Hepatocyte (in vitro differentiated cells): ENCODE results near the gene PPP6C. TPM values are rescaled to one million over a fixed set of nuclear protein-coding genes. Genes with fewer than 3 reads are reported as not detected.
"Not testable (repeated sequence)": the region's sequence is repeated elsewhere in the genome, so short reads cannot be mapped to it uniquely, and the experiment has no call there.

Experiments
- DNase-seq: peaks from one replicate; pipeline ENCODE4 v3.0.0-alpha.2; 2016; ENCODE audit warnings: low spot score
- H2AFZ ChIP-seq: fragments of 200-600 bp; sonication (generic); 2 replicates; pipeline ENCODE4 v1.6.0; 2016; ENCODE audit warnings: antibody characterized with exemption, mild to moderate bottlenecking
- H3K27ac ChIP-seq: fragments of 200-600 bp; sonication (generic); 2 replicates; pipeline ENCODE4 v1.5.1; 2016; ENCODE audit warnings: mild to moderate bottlenecking
- H3K27me3 ChIP-seq: fragments of 200-600 bp; sonication (generic); 2 replicates; pipeline ENCODE4 v1.6.1; 2016
- H3K36me3 ChIP-seq: fragments of 200-600 bp; sonication (generic); replicated peaks from 2 replicates; pipeline ENCODE4 v1.5.1; 2016; ENCODE audit warnings: low read depth; ENCODE audit not compliant: insufficient read depth
- H3K4me1 ChIP-seq: fragments of 200-600 bp; sonication (generic); 2 replicates; pipeline ENCODE4 v1.5.1; 2016; ENCODE audit warnings: mild to moderate bottlenecking, moderate library complexity; ENCODE audit not compliant: insufficient read depth
- H3K4me2 ChIP-seq: fragments of 200-600 bp; sonication (generic); 2 replicates; pipeline ENCODE4 v1.6.0; 2016
- H3K4me3 ChIP-seq: fragments of 200-600 bp; sonication (generic); 2 replicates; pipeline ENCODE4 v1.5.1; 2016; ENCODE audit warnings: mild to moderate bottlenecking
- H3K79me2 ChIP-seq: fragments of 200-600 bp; sonication (generic); 2 replicates; pipeline ENCODE4 v1.6.0; 2017; ENCODE audit warnings: mild to moderate bottlenecking
- H3K9me2 ChIP-seq: fragments of 200-600 bp; sonication (generic); replicated peaks from 2 replicates; pipeline ENCODE4 v1.6.0; 2017; ENCODE audit warnings: mild to moderate bottlenecking; ENCODE audit not compliant: insufficient read depth
- H3K9me3 ChIP-seq: fragments of 200-600 bp; sonication (generic); 2 replicates; pipeline ENCODE4 v1.5.1; 2016; ENCODE audit warnings: low read depth, mild to moderate bottlenecking
- H4K20me1 ChIP-seq: fragments of 200-600 bp; sonication (generic); 2 replicates; pipeline ENCODE4 v1.6.0; 2016; ENCODE audit warnings: mild to moderate bottlenecking; ENCODE audit not compliant: insufficient read depth, poor library complexity, severe bottlenecking
- EZH2 ChIP-seq: fragments of 200-600 bp; sonication (generic); IDR thresholded peaks from 2 replicates; pipeline ENCODE4 v1.6.1; 2016; ENCODE audit warnings: antibody characterized with exemption, mild to moderate bottlenecking, borderline replicate concordance
- EZH2phosphoT487 ChIP-seq: fragments of 200-600 bp; sonication (generic); IDR thresholded peaks from one replicate; pipeline ENCODE4 v1.6.1; 2018; ENCODE audit warnings: antibody characterized with exemption, mild to moderate bottlenecking, low read depth, moderate library complexity; ENCODE audit not compliant: unreplicated experiment, severe bottlenecking
- WGBS: methylation state at CpG from one replicate; pipeline ENCODE4 v1.1.6; 2016; ENCODE audit warnings: low lambda C conversion rate; ENCODE audit errors: missing lambda C conversion rate; 5-methylcytosine and 5-hydroxymethylcytosine counted together
- polyA plus RNA-seq: library from polyadenylated mRNA; unstranded; fragments of >200 nt; fragmentation: Nextera tagmentation; extraction: Ambion mirVana; gene quantifications from 2 replicates; pipeline ENCODE4 v1.2.1, GENCODE V29; 2016
- total RNA-seq: library from RNA; depleted of rRNA; stranded (reverse); fragments of >200 nt; gene quantifications from 2 replicates; pipeline ENCODE4 v1.2.3, GENCODE V29; 2014
- TF ChIP-seq, protein P1 (sequence below): fragments of 200-600 bp; sonication (generic); IDR thresholded peaks from 2 replicates; pipeline ENCODE4 v1.5.1; 2016; ENCODE audit warnings: antibody characterized with exemption, mild to moderate bottlenecking; ENCODE audit not compliant: poor library complexity

The PPP6C gene
- total RNA-seq = 35.2 and 36.2 TPM in 2 replicates
- 24.7 and 27.1 TPM in 2 replicates for polyA plus RNA-seq

DNA sequence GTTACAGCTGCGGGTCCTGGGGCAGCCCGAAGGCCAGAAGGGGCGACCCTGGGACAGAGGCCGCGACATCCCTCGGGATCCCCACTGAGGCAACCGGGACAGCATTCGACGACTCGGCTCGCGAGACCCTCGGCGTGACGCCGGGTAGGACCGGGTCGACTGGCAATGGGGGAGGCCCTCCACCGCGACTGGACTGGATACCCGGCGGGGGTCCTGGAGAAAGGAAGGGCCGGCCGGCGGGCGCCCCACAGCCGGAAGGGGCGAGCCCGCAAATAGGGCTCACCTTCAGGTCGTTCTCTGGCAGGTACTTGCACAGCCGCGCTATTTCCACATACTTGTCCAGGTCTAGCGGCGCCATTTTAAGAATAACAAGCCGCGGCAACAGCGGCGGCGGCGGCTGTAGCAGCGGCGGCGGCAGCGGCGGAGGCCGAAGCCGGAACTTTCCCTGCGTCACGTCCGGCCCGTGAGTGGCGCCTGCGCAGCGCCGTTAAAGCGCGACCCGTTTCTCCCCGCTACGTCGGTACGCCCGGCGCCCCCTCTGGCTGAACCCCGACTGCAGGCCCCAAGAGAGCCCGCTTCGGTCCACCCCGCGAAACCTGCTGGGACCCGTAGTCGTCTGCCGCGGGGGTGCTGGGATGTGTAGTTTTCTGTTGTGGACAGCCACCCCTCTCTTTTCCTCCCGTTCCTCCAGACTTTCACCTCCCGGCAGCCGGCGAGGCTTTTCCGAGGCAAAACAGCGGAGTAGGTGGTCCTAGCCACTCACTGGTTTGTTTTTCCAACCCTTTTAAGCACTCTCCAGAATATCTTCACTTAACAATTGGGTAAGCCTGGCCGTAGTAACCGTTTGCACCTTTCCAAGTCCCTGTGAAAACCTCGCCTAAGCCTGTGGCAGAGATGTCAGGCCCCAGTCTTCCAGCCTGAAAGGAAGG lies at the start of gene PPP6C:
Gene PPP6C (minus strand): TSS at position 443 of the 929 bp plus-strand sequence. CDS start 85 bp downstream, at position 358.
- peaks cover 60% of the 10 kb centered on the region for H3K79me2 ChIP-seq

DNA sequence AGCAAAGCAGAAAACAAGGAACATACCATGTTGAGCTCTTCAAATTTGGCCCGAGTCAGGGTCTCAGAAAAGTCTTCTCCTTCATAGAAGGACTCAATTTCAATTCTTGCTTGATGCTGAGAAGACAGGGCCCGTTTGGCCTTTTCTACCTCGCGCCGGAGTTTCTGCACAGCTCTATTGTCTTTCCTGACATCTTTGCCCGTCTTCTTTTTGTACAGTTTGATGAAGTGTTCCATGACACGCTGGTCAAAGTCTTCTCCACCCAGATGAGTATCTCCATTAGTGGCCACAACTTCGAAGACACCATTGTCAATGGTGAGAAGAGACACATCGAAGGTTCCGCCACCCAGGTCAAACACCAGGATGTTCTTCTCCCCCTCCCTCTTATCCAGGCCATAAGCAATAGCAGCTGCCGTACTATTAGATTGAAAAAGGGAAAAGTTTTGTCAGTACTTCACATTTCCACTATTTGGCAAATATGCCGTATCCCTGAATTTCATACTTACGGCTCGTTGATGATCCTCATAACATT lies 49.4 kb upstream of the PPP6C start:
- H3K27me3 ChIP-seq = no peaks in the 10 kb centered on the region
- WGBS = 88% methylated on average over 14 of the region's 14 CpGs
- peaks cover 64% of the 10 kb centered on the region for H4K20me1 ChIP-seq
- H3K9me3 ChIP-seq = no peaks in the 10 kb centered on the region
- H3K79me2 ChIP-seq = peaks cover 64% of the 10 kb centered on the region
- DNase-seq = no peak
- peak overlapping the region; percentile 87 for H3K4me2 ChIP-seq
- peak overlapping the region; percentile 51 for H3K4me3 ChIP-seq
- no peak for TF ChIP-seq EZH2phosphoT487
- TF ChIP-seq EZH2 = no peak
- TF ChIP-seq, protein P1, sequence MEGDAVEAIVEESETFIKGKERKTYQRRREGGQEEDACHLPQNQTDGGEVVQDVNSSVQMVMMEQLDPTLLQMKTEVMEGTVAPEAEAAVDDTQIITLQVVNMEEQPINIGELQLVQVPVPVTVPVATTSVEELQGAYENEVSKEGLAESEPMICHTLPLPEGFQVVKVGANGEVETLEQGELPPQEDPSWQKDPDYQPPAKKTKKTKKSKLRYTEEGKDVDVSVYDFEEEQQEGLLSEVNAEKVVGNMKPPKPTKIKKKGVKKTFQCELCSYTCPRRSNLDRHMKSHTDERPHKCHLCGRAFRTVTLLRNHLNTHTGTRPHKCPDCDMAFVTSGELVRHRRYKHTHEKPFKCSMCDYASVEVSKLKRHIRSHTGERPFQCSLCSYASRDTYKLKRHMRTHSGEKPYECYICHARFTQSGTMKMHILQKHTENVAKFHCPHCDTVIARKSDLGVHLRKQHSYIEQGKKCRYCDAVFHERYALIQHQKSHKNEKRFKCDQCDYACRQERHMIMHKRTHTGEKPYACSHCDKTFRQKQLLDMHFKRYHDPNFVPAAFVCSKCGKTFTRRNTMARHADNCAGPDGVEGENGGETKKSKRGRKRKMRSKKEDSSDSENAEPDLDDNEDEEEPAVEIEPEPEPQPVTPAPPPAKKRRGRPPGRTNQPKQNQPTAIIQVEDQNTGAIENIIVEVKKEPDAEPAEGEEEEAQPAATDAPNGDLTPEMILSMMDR = no peak
- no peak overlapping the region for H2AFZ ChIP-seq
- H3K36me3 ChIP-seq = peaks cover 18% of the 10 kb centered on the region
- H3K4me1 ChIP-seq = peaks cover 49% of the 10 kb centered on the region
- H3K27ac ChIP-seq = no peak overlapping the region
- no peaks in the 10 kb centered on the region for H3K9me2 ChIP-seq

More for the DNA sequence above, at the start of gene PPP6C:
- peak; percentile 98 for DNase-seq
- Histone ChIP-seq H3K4me3 (peak within 1 kb of the TSS; percentile 74), H4K20me1 (peaks cover 37% of the 10 kb centered on the region), H3K4me1 (peaks cover 19% of the 10 kb centered on the region), H3K27me3 (no peaks in the 10 kb centered on the region), H3K9me3 (no peaks in the 10 kb centered on the region), H3K36me3 (no peaks in the 10 kb centered on the region), H3K9me2 (no peaks in the 10 kb centered on the region), H3K27ac (peak within 1 kb of the TSS; percentile 91), H3K4me2 (peak within 1 kb of the TSS; percentile 84), H2AFZ (peak within 1 kb of the TSS; percentile 86)
- TF ChIP-seq, protein P1 = peak; percentile 61
- no peak for TF ChIP-seq EZH2
- no peak for TF ChIP-seq EZH2phosphoT487
- 1% methylated on average over 80 of the region's 82 CpGs for WGBS

DNA sequence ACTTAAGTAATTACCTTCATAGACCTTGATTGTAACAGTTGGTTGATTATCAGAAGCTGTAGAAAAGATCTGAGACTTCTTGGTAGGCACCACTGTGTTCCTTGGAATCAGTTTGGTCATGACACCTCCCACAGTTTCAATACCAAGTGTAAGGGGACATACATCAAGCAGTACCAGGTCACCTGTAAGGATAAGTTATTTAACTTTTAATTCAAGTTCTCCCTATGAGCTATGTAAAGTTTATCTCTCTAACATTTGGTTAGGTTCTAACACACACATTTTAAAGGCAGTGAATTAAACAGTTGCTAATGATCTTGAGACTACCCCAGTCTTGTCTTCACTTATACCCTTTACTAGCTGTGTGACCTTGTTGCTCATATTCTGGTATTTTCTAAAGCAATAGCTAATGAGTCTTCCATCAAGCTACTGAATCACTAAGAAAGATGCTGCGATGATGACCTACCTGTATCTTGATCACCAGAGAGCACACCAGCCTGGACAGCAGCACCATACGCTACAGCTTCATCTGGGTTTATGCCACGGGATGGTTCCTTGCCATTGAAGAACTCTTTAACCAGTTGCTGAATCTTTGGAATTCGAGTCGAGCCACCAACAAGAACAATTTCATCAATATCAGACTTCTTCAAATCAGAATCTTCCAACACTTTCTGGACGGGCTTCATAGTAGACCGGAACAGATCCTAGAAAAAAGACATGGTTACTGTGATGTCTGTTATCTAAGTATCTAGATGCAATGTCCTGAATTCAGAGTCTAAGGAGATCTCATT lies 48.7 kb upstream of the PPP6C start:
- no peak for DNase-seq
- Histone ChIP-seq H3K36me3 (peaks cover 18% of the 10 kb centered on the region), H3K4me1 (peaks cover 46% of the 10 kb centered on the region), H3K9me2 (no peaks in the 10 kb centered on the region), H2AFZ (no peak overlapping the region), H3K79me2 (peaks cover 64% of the 10 kb centered on the region), H3K4me3 (peak overlapping the region; percentile 51), H3K27me3 (no peaks in the 10 kb centered on the region), H3K9me3 (no peaks in the 10 kb centered on the region), H3K4me2 (peak overlapping the region; percentile 87), H3K27ac (no peak overlapping the region), H4K20me1 (peaks cover 64% of the 10 kb centered on the region)
- TF ChIP-seq, protein P1 = no peak
- no peak for TF ChIP-seq EZH2phosphoT487
- no peak for TF ChIP-seq EZH2
- WGBS = 88% methylated on average over 7 of the region's 7 CpGs

DNA sequence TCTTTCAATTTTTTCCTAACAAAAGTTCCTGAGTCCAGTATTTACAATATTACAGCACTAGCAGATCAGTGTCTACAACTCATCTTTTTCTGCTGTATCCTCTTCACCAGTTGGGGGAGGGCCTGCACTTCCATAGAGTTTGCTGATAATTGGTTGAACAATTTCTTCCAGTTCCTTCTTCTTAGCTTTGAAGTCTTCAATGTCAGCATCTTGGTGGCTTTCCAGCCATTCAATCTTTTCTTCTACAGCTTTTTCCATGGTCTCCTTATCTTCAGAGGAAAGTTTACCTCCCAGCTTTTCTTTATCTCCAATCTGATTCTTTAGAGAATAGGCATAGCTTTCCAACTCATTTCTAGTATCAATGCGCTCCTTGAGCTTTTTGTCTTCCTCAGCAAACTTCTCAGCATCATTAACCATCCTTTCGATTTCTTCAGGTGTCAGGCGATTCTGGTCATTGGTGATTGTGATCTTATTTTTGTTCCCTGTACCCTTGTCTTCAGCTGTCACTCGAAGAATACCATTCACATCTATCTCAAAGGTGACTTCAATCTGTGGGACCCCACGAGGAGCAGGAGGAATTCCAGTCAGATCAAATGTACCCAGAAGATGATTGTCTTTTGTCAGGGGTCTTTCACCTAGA lies 47.0 kb upstream of the PPP6C start:
- Histone ChIP-seq H3K4me1 (peaks cover 38% of the 10 kb centered on the region), H3K79me2 (peaks cover 58% of the 10 kb centered on the region), H3K36me3 (peaks cover 18% of the 10 kb centered on the region), H3K4me2 (peak overlapping the region; percentile 87), H3K27ac (peak overlapping the region; percentile 27), H3K4me3 (peak overlapping the region; percentile 12), H4K20me1 (peaks cover 64% of the 10 kb centered on the region)
- not testable (repeated sequence) for DNase-seq, H2AFZ ChIP-seq, H3K9me2 ChIP-seq, H3K9me3 ChIP-seq, H3K27me3 ChIP-seq
- WGBS = 68% methylated on average over 5 of the region's 5 CpGs
